ENCODE measurements around the gene TATDN2. TPM values are rescaled to one million over a fixed set of nuclear protein-coding genes. Genes with fewer than 3 reads are reported as not detected.
A peak's percentile ranks its signal among the peaks of the same experiment; 100 is the strongest.

The TATDN2 gene
- total RNA-seq, 1 experiment from 2014 or later = 15.8 TPM

DNA sequence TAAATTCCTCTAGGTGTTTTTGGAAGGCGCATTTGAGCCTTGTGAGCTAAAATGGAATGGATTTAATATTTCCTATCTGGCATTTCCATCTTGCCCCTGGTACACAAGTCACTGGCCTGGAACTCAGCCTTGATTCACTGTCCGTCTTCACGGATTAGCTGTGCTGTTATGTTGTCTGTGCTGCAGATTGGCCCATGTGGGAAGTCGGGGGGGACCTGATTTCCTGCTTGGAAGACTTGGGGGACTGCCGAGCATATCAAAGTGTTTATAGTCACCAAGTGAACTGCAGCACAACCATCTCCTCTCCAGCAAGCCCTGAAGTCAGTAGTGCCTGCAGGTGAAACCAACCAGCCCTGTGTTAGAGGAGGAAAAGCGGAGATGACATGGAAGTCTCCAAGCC lies 32.3 kb downstream of the TATDN2 start:
- Histone ChIP-seq H3K9me3 (no peaks in the 10 kb centered on the region), H3K36me3 (peaks cover 10% of the 10 kb centered on the region), H3K4me3 (no peak overlapping the region), H3K27me3 (no peaks in the 10 kb centered on the region)
- no peak for DNase-seq

DNA sequence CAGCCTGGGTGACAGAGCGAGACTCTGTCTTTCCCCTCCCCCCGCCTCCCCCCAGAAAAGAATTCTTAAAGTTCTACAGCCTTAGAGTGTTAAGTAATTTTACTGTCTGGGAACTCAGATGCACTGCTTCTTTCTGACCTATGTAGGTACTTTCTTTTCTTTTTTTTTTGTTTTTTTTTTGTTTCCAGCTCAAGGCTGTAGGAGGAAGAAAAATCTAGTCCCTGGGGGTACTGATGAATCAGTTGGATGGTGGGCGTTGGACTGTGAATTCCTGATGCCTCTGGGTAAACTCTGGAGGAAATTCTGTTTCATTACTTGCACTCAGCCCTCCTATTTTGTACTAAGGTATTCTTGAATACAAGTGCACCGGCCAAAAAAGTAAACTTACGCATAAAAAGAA lies 33.7 kb downstream of the TATDN2 start:
- Histone ChIP-seq H3K4me3 (no peak overlapping the region), H3K27me3 (no peaks in the 10 kb centered on the region), H3K9me3 (no peaks in the 10 kb centered on the region), H3K36me3 (peaks cover 10% of the 10 kb centered on the region)
- DNase-seq = no peak

DNA sequence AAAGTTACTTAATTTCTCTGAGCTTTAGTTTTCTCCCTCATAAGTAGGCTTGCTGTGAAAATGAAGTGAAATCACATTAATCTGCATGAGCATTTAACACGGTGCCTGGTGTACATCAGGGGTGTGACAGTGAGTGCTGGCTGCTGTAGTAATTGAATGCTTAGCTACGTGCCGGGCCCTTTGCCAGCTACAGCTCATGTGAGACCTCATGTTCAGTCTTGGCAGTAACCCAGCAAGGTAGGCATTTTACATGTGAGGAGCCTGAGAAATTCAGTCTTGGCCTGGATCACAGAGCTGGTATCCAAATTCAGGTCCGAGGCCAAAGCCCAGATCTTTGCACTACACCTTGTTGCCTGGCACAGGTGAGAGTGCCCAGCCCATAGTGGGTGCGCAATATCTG lies 35.4 kb downstream of the TATDN2 start:
- no peak for DNase-seq
- H3K4me3 ChIP-seq = no peak overlapping the region
- peaks cover 14% of the 10 kb centered on the region for H3K36me3 ChIP-seq
- no peaks in the 10 kb centered on the region for H3K9me3 ChIP-seq
- no peaks in the 10 kb centered on the region for H3K27me3 ChIP-seq

DNA sequence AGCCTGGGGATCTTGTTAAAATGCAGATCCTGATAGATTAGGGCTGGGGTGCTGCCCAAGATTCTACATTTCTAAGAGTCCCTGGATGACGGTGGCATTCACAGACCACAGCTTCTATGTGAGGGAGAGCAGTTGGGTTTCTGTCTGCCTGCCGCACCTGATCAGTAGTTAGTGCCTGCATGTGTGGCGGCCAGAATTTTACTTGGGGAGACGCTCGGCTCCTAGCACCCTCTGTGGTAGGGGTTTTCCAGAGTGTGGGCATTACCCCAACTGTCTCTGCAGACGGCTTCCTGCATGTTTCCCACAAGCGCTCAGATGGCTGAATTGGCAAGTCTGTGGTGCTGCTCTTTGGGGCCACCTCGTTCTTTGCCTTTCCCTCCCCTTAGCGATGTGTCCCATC lies 36.2 kb downstream of the TATDN2 start:
- Histone ChIP-seq H3K36me3 (peaks cover 14% of the 10 kb centered on the region), H3K4me3 (no peak overlapping the region), H3K27me3 (no peaks in the 10 kb centered on the region), H3K9me3 (no peaks in the 10 kb centered on the region)
- DNase-seq = no peak

DNA sequence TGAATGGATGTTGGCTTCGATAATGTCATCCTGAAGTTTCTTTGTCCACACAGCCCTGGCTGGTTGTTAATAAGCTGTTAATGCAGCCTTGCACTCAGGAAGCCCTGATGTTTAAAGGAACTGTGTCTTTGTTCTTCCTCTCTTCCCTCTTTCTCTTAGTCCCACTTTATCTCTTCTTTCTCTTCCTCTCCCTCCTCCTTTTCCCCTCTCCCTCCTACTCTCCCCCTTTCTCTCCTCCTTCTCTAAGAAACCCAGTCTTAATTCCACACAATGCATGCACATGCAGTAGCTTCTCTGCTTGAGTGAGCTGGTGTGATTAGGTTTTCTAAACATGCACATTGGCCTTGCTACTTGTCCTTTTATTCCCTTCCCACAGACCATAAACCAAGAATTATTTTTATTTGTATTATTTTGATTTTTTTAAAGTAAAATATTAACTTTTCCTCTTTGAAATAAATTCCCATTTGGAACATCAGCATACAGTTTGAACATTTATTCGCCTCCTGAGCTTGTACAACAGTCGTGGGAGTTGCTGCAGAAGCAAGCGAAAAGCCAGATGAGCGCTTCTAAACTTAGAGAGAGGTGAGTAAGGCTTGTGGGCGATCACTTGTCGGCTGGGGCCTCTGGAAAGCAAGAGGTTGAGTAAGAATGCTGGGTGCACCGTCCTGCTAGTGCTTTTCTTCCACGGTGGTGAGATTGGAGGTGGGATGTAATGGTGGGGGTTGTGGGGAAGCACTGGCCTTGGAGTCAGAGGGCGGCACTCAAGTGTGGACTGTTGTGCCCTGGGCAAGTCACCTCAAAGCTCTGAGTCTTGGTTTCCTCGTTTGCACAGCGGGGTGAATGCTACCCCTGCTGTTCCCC lies 37.2 kb downstream of the TATDN2 start:
- H3K27me3 ChIP-seq = no peaks in the 10 kb centered on the region
- H3K9me3 ChIP-seq = no peaks in the 10 kb centered on the region
- no peak for DNase-seq
- no peak overlapping the region for H3K4me3 ChIP-seq
- H3K36me3 ChIP-seq = peaks cover 14% of the 10 kb centered on the region

DNA sequence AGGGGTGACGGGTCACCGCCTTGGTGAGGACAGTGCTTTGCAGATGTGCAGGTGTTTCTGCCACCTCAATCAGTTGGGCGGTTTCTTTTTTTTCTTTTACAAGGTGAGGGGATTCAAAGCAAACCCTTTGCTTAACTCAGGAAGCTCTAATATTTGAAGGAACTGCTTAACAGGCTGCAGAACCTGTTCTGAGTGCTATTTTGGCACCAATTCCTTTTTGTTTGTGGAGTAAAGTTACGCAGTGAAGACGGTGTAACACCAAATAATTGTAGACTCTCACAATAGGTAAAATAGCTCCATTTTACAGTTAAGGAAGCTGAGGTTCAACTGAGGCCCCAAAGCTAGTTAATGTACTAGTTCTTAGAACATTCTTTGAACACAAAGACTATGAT lies 37.9 kb downstream of the TATDN2 start:
- Histone ChIP-seq H3K4me3 (no peak overlapping the region), H3K36me3 (peaks cover 9% of the 10 kb centered on the region), H3K27me3 (no peaks in the 10 kb centered on the region), H3K9me3 (no peaks in the 10 kb centered on the region)
- no peak for DNase-seq

DNA sequence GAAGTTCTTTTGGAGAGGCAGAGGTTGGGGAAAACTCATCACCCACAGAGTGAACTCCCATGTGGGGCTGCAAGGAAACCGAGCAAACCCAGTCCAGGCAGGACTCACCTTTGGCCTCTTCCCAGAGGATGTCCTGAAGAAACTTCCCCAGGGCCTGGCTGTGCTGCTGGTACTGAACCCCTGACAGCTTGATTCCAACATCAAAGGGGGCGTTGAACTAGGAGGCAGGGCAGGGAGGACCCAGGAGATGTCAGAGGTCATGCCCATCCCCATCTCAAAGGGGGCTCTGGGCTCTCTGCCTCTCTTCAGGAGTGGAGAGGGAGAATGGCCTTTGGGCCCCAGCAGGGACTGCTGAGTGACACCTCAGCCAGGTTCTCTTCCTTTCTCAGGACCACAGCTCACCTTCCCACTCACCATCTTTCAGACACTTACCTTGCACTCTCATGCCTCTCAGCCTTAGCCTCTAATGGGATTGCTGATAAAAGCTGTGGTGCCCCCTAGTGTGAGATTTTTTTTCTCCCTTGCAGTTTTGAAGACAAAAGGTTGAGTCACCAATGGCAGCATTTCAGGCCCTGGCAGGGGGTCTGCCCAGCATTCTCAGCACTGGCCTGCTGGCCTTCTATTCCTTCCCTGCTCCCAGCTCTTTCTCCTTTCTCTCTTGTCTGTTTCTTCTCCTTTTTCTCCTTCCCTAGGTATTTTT lies 38.5 kb downstream of the TATDN2 start:
- no peaks in the 10 kb centered on the region for H3K9me3 ChIP-seq
- peak; percentile 70 for DNase-seq
- no peak overlapping the region for H3K4me3 ChIP-seq
- peaks cover 9% of the 10 kb centered on the region for H3K36me3 ChIP-seq
- H3K27me3 ChIP-seq = no peaks in the 10 kb centered on the region

DNA sequence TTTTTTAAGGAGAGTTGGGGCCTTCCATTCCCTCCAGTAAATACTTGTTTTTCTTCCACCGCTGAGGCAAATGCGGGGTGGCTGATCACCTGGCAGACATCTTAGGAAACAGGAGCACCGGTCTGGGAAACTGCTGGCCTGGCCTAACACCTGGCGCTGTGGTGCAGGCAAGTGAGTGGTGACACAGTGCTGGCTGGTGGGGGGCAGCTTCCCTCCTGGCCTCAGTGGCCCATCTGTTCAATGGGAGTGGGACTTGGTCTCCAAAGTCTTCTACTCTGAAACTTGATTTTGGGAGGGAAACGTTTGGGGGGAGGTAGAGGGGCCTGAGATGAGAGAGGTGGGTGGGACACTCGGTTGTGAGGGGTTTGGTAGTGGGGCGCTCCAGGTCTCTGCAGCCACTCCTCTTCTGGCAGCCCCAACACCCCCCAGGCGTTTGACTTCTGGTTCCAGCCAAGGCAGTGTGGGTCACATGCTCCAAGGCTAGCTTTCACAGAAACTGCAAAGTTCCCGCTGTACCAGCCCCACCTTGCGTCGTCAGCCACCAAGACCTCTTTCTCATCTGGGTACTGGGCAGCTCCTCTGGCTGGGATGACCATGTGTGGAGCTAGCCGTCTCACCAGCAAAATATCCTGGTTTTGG lies 39.8 kb downstream of the TATDN2 start:
- Histone ChIP-seq H3K4me3 (no peak overlapping the region), H3K36me3 (peaks cover 7% of the 10 kb centered on the region), H3K9me3 (no peaks in the 10 kb centered on the region), H3K27me3 (no peaks in the 10 kb centered on the region)
- DNase-seq = no peak

DNA sequence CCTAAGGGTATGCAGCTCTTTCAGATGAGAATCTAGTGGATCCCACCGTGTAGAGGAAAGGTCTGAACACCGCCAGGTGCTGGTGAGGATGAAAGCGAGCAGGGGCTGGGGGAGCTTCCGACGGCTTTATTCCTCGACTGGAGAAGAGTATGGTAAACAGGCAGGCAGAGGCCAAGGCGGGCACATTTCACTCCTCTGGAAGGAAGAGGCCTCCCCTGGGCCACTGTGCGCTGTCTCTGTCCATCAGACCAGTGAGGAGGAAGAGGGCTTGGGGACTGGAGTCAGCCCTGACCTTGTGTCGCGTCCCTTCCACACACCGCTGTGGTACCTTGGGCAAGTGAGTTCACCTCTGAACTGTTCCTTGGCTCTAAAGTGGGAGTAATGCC lies 40.3 kb downstream of the TATDN2 start:
- no peak overlapping the region for H3K4me3 ChIP-seq
- no peaks in the 10 kb centered on the region for H3K9me3 ChIP-seq
- DNase-seq = no peak
- H3K36me3 ChIP-seq = peaks cover 4% of the 10 kb centered on the region
- H3K27me3 ChIP-seq = no peaks in the 10 kb centered on the region

DNA sequence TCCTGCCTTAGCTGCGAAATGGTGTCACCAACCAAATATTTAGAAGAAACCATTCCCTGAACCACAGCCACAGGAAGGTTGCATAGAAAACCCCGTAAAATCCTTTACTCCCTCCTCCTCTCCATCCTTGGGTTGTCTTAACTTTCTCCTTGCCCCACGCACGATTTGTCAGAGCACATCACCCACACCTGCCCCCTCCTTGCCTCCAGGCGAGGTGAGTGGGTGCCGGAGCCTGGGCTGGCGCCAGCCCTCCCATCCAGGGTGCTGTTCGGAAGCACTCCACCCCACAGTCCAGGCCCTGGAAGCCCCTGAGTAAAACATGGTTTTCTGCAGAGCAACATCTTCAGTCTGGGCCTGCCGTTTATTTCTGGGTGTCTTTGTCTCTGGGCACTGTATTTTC lies 40.8 kb downstream of the TATDN2 start:
- no peak for DNase-seq
- Histone ChIP-seq H3K36me3 (peaks cover 4% of the 10 kb centered on the region), H3K27me3 (no peaks in the 10 kb centered on the region), H3K9me3 (no peaks in the 10 kb centered on the region), H3K4me3 (no peak overlapping the region)

DNA sequence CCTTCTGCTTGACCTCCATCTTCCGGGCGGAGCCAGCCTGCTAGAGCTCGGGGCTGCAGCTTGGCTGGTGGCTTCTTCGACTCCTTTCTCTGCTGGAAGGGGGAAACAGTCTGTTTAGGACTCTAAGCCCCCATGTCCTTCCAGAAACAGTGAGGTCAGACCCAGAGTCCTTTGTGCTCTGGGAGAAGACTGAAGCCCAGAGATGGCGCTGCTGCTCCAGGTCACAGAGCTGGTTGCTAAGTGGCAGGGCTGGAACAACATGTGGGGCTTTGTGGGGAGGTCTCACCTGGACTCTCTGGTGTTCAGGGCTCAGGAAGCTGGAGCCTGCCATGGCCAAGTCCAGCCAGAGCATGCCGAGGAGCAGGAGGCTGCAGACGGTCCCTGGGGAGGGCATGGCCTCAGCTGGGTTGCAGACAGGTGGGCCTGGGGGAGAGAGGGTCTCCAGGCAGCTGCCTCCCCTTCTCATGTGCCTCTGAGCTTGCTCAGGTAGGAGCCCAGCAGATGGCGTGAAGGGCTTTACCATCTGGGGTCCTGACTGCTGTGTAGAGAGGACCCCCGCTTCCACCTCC lies 41.6 kb downstream of the TATDN2 start:
- Histone ChIP-seq H3K9me3 (no peaks in the 10 kb centered on the region), H3K27me3 (no peaks in the 10 kb centered on the region), H3K4me3 (no peak overlapping the region), H3K36me3 (peaks cover 5% of the 10 kb centered on the region)
- no peak for DNase-seq

DNA sequence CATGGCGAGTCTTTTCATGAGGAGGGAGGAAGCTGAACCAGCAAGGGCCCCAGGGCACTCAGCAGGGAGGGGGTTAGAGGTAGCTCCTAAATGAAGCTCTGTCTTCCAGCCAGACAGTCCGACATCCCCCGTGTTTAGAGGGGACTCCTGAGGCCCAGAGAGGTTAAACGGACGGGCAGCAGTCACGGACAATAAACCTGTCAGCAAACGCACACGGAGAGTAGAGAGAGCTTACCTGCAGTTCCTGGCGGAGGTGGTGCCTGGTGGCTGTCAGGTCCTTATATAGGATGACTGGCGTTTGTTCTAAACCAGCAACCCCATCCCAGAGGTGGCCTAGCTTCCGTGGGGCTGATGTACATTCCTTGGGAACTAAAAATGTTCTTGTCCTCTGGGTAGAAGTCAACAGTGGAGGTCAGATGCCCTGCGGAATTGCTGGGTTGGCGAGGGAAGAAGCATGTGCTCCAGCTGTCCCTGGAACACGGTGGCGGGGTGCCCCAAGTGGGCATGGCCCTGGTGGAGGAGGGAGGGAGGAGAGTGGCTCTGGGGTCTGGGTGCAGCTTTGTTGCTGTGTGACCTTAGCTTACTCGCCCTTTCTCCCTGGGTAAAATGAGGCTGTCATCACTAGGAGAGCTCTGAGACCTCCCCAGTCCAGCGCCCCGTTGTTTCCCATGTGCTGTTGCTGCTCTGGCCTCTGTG lies 42.4 kb downstream of the TATDN2 start:
- Histone ChIP-seq H3K27me3 (no peaks in the 10 kb centered on the region), H3K9me3 (no peaks in the 10 kb centered on the region), H3K36me3 (peaks cover 7% of the 10 kb centered on the region), H3K4me3 (no peak overlapping the region)
- no peak for DNase-seq

DNA sequence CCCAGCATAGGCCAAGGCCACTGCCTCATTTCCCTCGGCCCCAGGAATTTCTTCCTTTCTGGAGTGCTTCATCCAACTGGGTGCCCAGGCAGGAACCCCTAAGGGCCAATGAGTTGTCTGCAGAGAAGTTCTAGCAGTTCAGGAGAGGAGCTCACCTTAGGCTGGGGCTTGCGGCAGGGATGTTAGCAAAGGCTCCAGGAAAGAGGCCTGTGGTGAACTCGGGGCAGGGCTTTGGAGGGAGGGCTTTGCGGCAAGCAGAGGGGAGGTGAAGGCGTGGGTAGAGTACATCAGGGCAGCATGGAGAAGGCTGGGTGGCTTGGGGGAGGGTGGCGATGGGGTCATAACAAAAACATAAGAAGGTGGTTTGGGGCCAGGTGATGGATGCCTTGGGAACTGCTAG lies 43.4 kb downstream of the TATDN2 start:
- no peak for DNase-seq
- Histone ChIP-seq H3K27me3 (no peaks in the 10 kb centered on the region), H3K4me3 (no peak overlapping the region), H3K9me3 (no peaks in the 10 kb centered on the region), H3K36me3 (peaks cover 10% of the 10 kb centered on the region)

DNA sequence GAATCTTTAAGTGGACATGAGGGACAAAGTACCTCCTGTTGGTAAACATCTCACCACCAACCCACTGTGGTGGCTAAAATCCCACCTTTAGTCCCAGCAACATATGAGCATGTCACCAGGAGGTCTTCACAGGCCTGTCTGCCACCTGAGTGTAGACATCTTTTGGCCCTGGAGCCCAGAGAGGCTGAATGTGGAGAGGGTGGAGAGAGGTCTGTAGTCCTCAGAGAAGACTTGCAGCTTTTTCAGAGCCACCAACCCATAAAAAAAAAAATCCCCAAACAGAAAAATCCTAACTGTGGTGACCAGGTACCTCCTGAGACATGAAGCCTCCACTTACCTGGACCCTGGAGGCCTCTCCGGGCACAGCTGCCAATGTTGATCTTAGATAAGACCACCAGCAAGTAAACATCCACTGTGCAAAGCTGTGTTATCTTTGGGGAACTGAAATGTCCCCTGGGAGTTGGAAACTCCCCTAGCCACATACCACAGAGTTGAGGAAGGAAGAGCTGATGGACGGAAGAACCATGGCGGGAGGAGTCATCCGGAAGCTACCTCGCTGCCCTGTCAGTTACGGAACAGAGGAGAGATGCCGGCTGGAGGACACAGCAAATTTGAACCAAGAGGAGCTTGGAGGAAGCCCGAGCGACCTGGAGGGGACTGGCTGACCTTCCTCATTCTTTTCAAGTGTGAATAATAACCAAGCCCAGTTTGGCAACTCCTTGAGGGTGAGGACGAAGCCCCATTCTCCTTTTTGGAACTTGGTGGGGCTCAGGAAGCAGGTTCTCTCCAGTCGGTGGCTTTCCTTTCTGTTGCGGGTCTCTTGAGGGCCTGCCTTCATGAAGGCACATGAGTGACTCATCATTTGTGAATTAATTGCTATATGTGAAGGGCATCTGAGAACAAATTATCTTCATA lies 44.5 kb downstream of the TATDN2 start, which contains the start of gene GHRL:
Gene GHRL (minus strand): TSS at position 443 of the 915 bp plus-strand sequence. CDS start 2,767 bp downstream, outside the sequence.
- Histone ChIP-seq H3K4me3 (no peak within 1 kb of the TSS), H3K27me3 (no peaks in the 10 kb centered on the region), H3K9me3 (no peaks in the 10 kb centered on the region), H3K36me3 (peaks cover 9% of the 10 kb centered on the region)
- no peak for DNase-seq

DNA sequence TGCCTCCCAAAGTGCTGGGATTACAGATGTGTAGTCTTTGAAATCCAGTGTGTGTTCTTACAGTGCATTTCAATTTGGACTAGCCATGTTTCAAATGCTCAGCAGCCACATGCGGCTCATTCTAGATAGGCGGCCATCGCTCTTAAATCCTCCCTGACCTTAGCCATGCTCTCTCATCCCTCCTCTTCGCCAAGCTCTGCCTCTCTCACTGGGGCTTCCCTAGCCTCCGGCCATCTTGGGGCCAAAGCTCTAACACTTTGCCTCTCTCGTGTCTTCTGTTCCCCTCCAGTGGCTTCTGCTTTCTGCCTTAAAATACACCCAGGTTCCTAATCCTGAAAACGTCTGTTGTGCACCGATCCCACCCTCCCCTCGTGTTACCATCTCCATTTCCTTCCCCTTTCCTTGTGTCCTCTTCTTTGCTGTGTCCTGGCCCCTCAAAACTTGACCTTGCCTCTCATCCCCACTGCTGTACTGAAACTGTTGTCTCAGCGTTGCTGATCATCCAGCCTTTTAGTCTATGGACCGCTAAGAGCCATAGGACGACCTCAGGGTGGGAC lies 45.8 kb downstream of the TATDN2 start:
- no peak for DNase-seq
- no peaks in the 10 kb centered on the region for H3K9me3 ChIP-seq
- no peaks in the 10 kb centered on the region for H3K27me3 ChIP-seq
- peaks cover 9% of the 10 kb centered on the region for H3K36me3 ChIP-seq
- H3K4me3 ChIP-seq = no peak overlapping the region

All from MG63 (cell line).